IMR-90 (cell line): ENCODE measurements around the gene IL37. TPM values are rescaled to one million over a fixed set of nuclear protein-coding genes. Genes with fewer than 3 reads are reported as not detected.

Experiments used
- ATAC-seq: fragments of 200-7000 bp; cut with Tn5 transposase; 2 replicates; pipeline ENCODE4 v1.9.1; 2020; ENCODE audit warnings: low read depth, mild to moderate bottlenecking, moderate library complexity
- BruUV-seq: library from RNA; stranded (reverse); fragments of 400-500 nt; replicated peaks from 2 replicates; lab custom pipeline; 2021; lab: Mats Ljungman, UMichigan
- CTCF ChIA-PET: fragments of 300-600 bp; formaldehyde crosslinking; extraction: SDS; loops from one replicate; lab custom pipeline; 2021; ENCODE audit warnings: antibody characterized with exemption; lab: Yijun Ruan, JAX
- POLR2A ChIA-PET: fragments of 300-600 bp; sonication (Branson Sonifier 250); formaldehyde crosslinking; loops from one replicate; lab custom pipeline; 2022; ENCODE audit warnings: antibody characterized with exemption; ENCODE audit not compliant: unreplicated experiment; lab: Charles Lee
- DNase-seq: peaks from one replicate; pipeline ENCODE4 v3.0.0; 2013
- H2AFZ ChIP-seq: replicated peaks from 2 replicates; pipeline ENCODE3; 2013; ENCODE audit warnings: low read length, mild to moderate bottlenecking; ENCODE audit not compliant: poor library complexity
- H2AK5ac ChIP-seq: 2 replicates; pipeline ENCODE4 v1.6.1; 2013; ENCODE audit warnings: low read depth, low read length, inconsistent platforms
- H2AK9ac ChIP-seq: replicated peaks from 2 replicates; pipeline ENCODE3; 2013; ENCODE audit warnings: mild to moderate bottlenecking, low read depth, low read length, moderate library complexity; ENCODE audit not compliant: poor library complexity
- H2BK120ac ChIP-seq: 2 replicates; pipeline ENCODE4 v1.6.1; 2013; ENCODE audit warnings: low read depth, low read length, inconsistent platforms
- H2BK15ac ChIP-seq: 3 replicates; pipeline ENCODE4 v1.6.1; 2013; ENCODE audit warnings: low read depth, low read length, inconsistent platforms
- H2BK20ac ChIP-seq: 2 replicates; pipeline ENCODE4 v1.6.1; 2013; ENCODE audit warnings: low read depth, mild to moderate bottlenecking, inconsistent platforms, low read length, moderate library complexity
- H2BK5ac ChIP-seq: 2 replicates; pipeline ENCODE4 v1.6.1; 2013; ENCODE audit warnings: mild to moderate bottlenecking, low read depth, low read length, inconsistent platforms; ENCODE audit not compliant: poor library complexity, severe bottlenecking
- H3K14ac ChIP-seq: replicated peaks from 2 replicates; pipeline ENCODE4 v1.6.1; 2013; ENCODE audit warnings: low read depth, low read length, inconsistent platforms
- H3K18ac ChIP-seq: 2 replicates; pipeline ENCODE4 v1.6.1; 2013; ENCODE audit warnings: low read depth, low read length, control low read depth
- H3K23ac ChIP-seq: 2 replicates; pipeline ENCODE4 v1.6.1; 2013; ENCODE audit warnings: low read depth, low read length, inconsistent platforms
- H3K27ac ChIP-seq: 2 replicates; pipeline ENCODE4 v1.5.1; 2013; ENCODE audit warnings: mild to moderate bottlenecking, control low read depth, low read length; ENCODE audit not compliant: insufficient read depth
- H3K27me3 ChIP-seq: 2 replicates; pipeline ENCODE4 v1.6.1; 2013; ENCODE audit warnings: low read length; ENCODE audit not compliant: control insufficient read depth, insufficient read depth
- H3K36me3 ChIP-seq: 2 replicates; pipeline ENCODE4 v1.6.1; 2013; ENCODE audit warnings: low read length, mixed read lengths; ENCODE audit not compliant: control insufficient read depth, insufficient read depth
- H3K4ac ChIP-seq: 2 replicates; pipeline ENCODE4 v1.6.1; 2013; ENCODE audit warnings: low read depth, low read length, inconsistent platforms
- H3K4me1 ChIP-seq: 2 replicates; pipeline ENCODE4 v1.6.1; 2013; ENCODE audit warnings: low read length, mixed read lengths; ENCODE audit not compliant: control insufficient read depth, insufficient read depth
- H3K4me2 ChIP-seq: 2 replicates; pipeline ENCODE4 v1.6.1; 2013; ENCODE audit warnings: low read depth, mild to moderate bottlenecking, control low read depth, low read length, moderate library complexity
- H3K4me3 ChIP-seq: 2 replicates; pipeline ENCODE4 v1.5.1; 2013; ENCODE audit warnings: low read depth, mild to moderate bottlenecking, control low read depth, low read length, moderate library complexity; ENCODE audit not compliant: insufficient read depth
- H3K56ac ChIP-seq: 2 replicates; pipeline ENCODE4 v1.6.1; 2013; ENCODE audit warnings: low read length, inconsistent platforms; ENCODE audit not compliant: insufficient read depth; ENCODE audit errors: extremely low read depth
- H3K79me1 ChIP-seq, 2 experiments: 2 replicates each; pipeline ENCODE4 v1.6.1; 2013; ENCODE audit warnings: low read length in 2 of 2, inconsistent platforms in 1 of 2, low read depth in 1 of 2
- H3K9ac ChIP-seq: 2 replicates; pipeline ENCODE4 v1.6.1; 2013; ENCODE audit warnings: low read depth, low read length, control low read depth
- H3K9me1 ChIP-seq: 2 replicates; pipeline ENCODE4 v1.6.1; 2013; ENCODE audit warnings: low read length, inconsistent platforms; ENCODE audit not compliant: insufficient read depth
- H3K9me3 ChIP-seq: 2 replicates; pipeline ENCODE4 v1.6.1; 2013; ENCODE audit warnings: low read length; ENCODE audit not compliant: control insufficient read depth, insufficient read depth
- H4K20me1 ChIP-seq: 2 replicates; pipeline ENCODE4 v1.6.1; 2013; ENCODE audit warnings: low read length, inconsistent platforms; ENCODE audit not compliant: insufficient read depth
- H4K5ac ChIP-seq: 2 replicates; pipeline ENCODE4 v1.6.1; 2013; ENCODE audit warnings: mild to moderate bottlenecking, low read depth, low read length, control low read depth
- H4K8ac ChIP-seq, 2 experiments: 2 replicates each; pipeline ENCODE4 v1.6.1; 2013; ENCODE audit warnings: low read depth in 2 of 2, low read length in 2 of 2, control low read depth in 1 of 2, inconsistent platforms in 1 of 2
- H4K91ac ChIP-seq: 2 replicates; pipeline ENCODE4 v1.6.1; 2013; ENCODE audit warnings: low read depth, low read length, inconsistent platforms; ENCODE audit not compliant: insufficient read depth
- BHLHE40 ChIP-seq: fragments of 150-350 bp; IDR thresholded peaks from 2 replicates; pipeline ENCODE4 v1.6.1; 2016; ENCODE audit warnings: mild to moderate bottlenecking, low read depth, low read length
- CEBPB ChIP-seq: IDR thresholded peaks from 2 replicates; pipeline ENCODE4 v1.6.1; 2012; ENCODE audit warnings: low read depth, low read length, improper control_type of control experiment
- CHD1 ChIP-seq: IDR thresholded peaks from 2 replicates; pipeline ENCODE4 v1.6.1; 2012; ENCODE audit warnings: low read depth, low read length, improper control_type of control experiment
- CTCF ChIP-seq: conservative IDR thresholded peaks from 2 replicates; pipeline ENCODE4 v1.5.1; 2012; ENCODE audit warnings: mild to moderate bottlenecking, low read depth, low read length, improper control_type of control experiment
- MAZ ChIP-seq: IDR thresholded peaks from 2 replicates; pipeline ENCODE4 v1.6.1; 2012; ENCODE audit warnings: low read depth, mild to moderate bottlenecking, low read length, improper control_type of control experiment, moderate library complexity, borderline replicate concordance
- NFE2L2 ChIP-seq: fragments of 150-350 bp; IDR thresholded peaks from 2 replicates; pipeline ENCODE4 v1.6.1; 2016; ENCODE audit warnings: low read depth, mild to moderate bottlenecking, low read length
- POLR2A ChIP-seq: IDR thresholded peaks from 2 replicates; pipeline ENCODE4 v1.6.1; 2012; ENCODE audit warnings: mild to moderate bottlenecking, low read depth, low read length
- RAD21 ChIP-seq: IDR thresholded peaks from 2 replicates; pipeline ENCODE4 v1.6.1; 2012; ENCODE audit warnings: low read length, improper control_type of control experiment
- RCOR1 ChIP-seq: IDR thresholded peaks from 2 replicates; pipeline ENCODE4 v1.6.1; 2012; ENCODE audit warnings: mild to moderate bottlenecking, low read length, improper control_type of control experiment; ENCODE audit not compliant: insufficient replicate concordance
- RFX5 ChIP-seq: IDR thresholded peaks from 2 replicates; pipeline ENCODE4 v1.8.0; 2012; ENCODE audit warnings: low read depth, mild to moderate bottlenecking, low read length, moderate library complexity
- SMC3 ChIP-seq: fragments of 150-350 bp; IDR thresholded peaks from 2 replicates; pipeline ENCODE4 v1.6.1; 2016; ENCODE audit warnings: low read depth, mild to moderate bottlenecking, antibody characterized with exemption, low read length, moderate library complexity
- WGBS, 2 experiments: methylation state at CpG; one replicate each; pipeline versions ENCODE4 v1.1.5 to v1.1.7; 2013; ENCODE audit warnings: missing lambda C conversion rate in 2 of 2; ENCODE audit not compliant: insufficient read length in 1 of 2; ENCODE audit errors: extremely low coverage in 2 of 2; 5-methylcytosine and 5-hydroxymethylcytosine counted together
- dilution Hi-C: fragments of 300-500 bp; cut with HindIII; formaldehyde crosslinking; loops from one replicate; pipeline ENCODE4 v1.14.3; 2018; ENCODE audit warnings: low sequenced_read_pairs; ENCODE audit not compliant: unreplicated experiment
- in situ Hi-C: fragments of 300-500 bp; cut with MboI; formaldehyde crosslinking; loops from 3 replicates; pipeline ENCODE4 v1.14.3; 2019; ENCODE audit warnings: low sequenced_read_pairs, inconsistent platforms, mixed read lengths
- intact Hi-C: fragments of 100-400 bp; cut with micrococcal nuclease; formaldehyde crosslinking; loops from 2 replicates; pipeline ENCODE4 v1.10.0; 2022
- polyA plus RNA-seq, 3 experiments: library from polyadenylated mRNA; depleted of rRNA; stranded (reverse); fragments of >200 nt; gene quantifications; 2 replicates each; pipeline ENCODE4 v1.2.3, GENCODE V29; 2012; ENCODE audit warnings: low replicate concordance in 1 of 3
- total RNA-seq: library from RNA; depleted of rRNA; stranded (reverse); fragments of >200 nt; gene quantifications from 2 replicates; pipeline ENCODE4 v1.2.3, GENCODE V29; 2012
- TF ChIP-seq, protein P1 (sequence below): fragments of 150-350 bp; IDR thresholded peaks from 2 replicates; pipeline ENCODE4 v1.6.1; 2017; ENCODE audit warnings: mild to moderate bottlenecking, antibody characterized with exemption, low read length, low read depth

Gene IL37
- total and polyA plus RNA-seq, 2 of the 4 experiments (the other 2 are of a cell fraction) = 0.15 TPM; not detected in 1

DNA sequence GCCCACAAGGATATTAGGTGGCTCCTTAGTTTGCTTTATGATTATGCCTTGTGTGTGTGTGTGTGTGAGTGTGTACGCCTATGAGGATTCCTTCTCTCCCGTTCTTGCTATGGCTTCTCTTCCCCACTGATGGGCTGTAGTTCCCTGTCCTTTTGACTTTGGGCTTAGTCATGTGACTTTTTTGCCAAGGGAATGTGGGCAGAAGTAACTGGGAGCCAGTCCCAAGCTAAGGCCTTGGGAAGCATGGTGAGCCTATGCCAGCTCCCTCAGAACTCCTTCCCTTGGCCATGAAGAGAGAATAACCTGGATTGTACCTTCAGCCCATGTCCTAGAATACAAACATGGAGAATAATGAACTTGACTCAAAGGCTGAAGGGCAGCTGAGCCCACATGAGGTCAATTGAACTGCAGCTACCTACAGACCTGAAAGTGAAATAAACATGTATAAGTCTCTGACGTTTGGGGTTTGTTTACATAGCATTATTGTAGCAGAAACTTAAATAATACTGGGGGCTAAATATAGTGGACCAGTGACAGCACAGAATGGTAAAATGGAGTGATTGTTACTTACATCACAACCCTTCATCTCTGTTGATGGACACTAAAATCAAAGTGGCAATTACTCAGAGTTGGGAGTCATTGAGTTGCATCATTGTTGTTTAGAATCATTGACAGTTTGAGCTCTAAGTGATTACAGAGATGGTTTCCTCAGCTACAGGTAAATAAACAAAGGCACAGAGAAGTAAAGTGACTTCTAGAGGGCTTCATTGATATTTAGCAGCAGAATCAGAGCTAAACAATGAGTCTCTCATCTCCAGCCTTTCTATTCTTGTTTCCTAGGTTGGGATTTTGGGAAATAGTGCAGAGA lies 51.6 kb downstream of the IL37 start:
- dilution Hi-C loops (no loop called here), intact Hi-C loops (no loop called here), in situ Hi-C loops (no loop called here)
- no peaks in the 10 kb centered on the region for H3K9me3 ChIP-seq
- no peak overlapping the region for H3K27ac ChIP-seq
- no peaks in the 10 kb centered on the region for H3K79me1 ChIP-seq
- no peaks in the 10 kb centered on the region for H3K36me3 ChIP-seq
- H3K18ac ChIP-seq = no peak overlapping the region
- H4K5ac ChIP-seq = no peak overlapping the region
- no peak overlapping the region for H2BK15ac ChIP-seq
- no CpG with 5 or more reads among the region's 3 CpGs for WGBS, 2 experiments
- ChIA-PET POLR2A (no interaction called here), CTCF (interaction anchor here (0.9 kb wide), 1 partner anchor 21 kb away, joined by 3 read pairs; no protein-coding TSS in a partner anchor)
- H3K4me2 ChIP-seq = no peak overlapping the region
- H2AK5ac ChIP-seq = no peak overlapping the region
- TF ChIP-seq RCOR1 (no peak), NFE2L2 (no peak), MAZ (no peak), POLR2A (no peak), RAD21 (no peak), CEBPB (no peak), SMC3 (no peak), BHLHE40 (no peak), RFX5 (no peak), CTCF (no peak), CHD1 (no peak)
- TF ChIP-seq, protein P1, sequence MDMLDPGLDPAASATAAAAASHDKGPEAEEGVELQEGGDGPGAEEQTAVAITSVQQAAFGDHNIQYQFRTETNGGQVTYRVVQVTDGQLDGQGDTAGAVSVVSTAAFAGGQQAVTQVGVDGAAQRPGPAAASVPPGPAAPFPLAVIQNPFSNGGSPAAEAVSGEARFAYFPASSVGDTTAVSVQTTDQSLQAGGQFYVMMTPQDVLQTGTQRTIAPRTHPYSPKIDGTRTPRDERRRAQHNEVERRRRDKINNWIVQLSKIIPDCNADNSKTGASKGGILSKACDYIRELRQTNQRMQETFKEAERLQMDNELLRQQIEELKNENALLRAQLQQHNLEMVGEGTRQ = no peak
- no peak overlapping the region for H2BK20ac ChIP-seq
- H3K9me1 ChIP-seq = no peaks in the 10 kb centered on the region
- no peak overlapping the region for H2AFZ ChIP-seq
- ATAC-seq = no peak
- H2AK9ac ChIP-seq = no peak overlapping the region
- H3K9ac ChIP-seq = no peak overlapping the region
- BruUV-seq = no TSS peak
- H3K27me3 ChIP-seq = peaks cover 9% of the 10 kb centered on the region
- H3K56ac ChIP-seq = no peak overlapping the region
- DNase-seq = no peak
- H3K4me1 ChIP-seq = no peaks in the 10 kb centered on the region
- H3K4me3 ChIP-seq = no peak overlapping the region
- no peaks in the 10 kb centered on the region for H4K20me1 ChIP-seq
- H2BK120ac ChIP-seq = no peak overlapping the region
- H4K91ac ChIP-seq = no peak overlapping the region
- no peak overlapping the region for H4K8ac ChIP-seq
- H2BK5ac ChIP-seq = no peak overlapping the region
- H3K4ac ChIP-seq = no peak overlapping the region
- H3K23ac ChIP-seq = no peak overlapping the region
- no peak overlapping the region for H3K14ac ChIP-seq
